Activated T-cell treated with anti-CD3 and anti-CD28 coated beads for 1 hour (primary cell): ENCODE measurements around the gene CASZ1.

Source experiments
- DNase-seq: peaks from one replicate; pipeline ENCODE4 v3.0.0-alpha.2; 2020; ENCODE audit warnings: low read depth

CASZ1 gene

GRCh38 chr1:10773851-10774614 is 22.4 kb downstream of the CASZ1 start:
- DNase-seq = no peak

- no peak for DNase-seq
Observed at GRCh38 chr1:10773376-10773775, 23.1 kb downstream of the CASZ1 start.

- DNase-seq = no peak
Observed at GRCh38 chr1:10772711-10773110, 23.7 kb downstream of the CASZ1 start.

GRCh38 chr1:10771789-10772188 is 24.7 kb downstream of the CASZ1 start:
- no peak for DNase-seq

- no peak for DNase-seq
Observed at GRCh38 chr1:10768552-10768951, 27.9 kb downstream of the CASZ1 start.

- DNase-seq = no peak
Observed at GRCh38 chr1:10767282-10767681, 29.2 kb downstream of the CASZ1 start.

GRCh38 chr1:10765734-10766478 is 30.5 kb downstream of the CASZ1 start:
- DNase-seq = no peak

- no peak for DNase-seq
Observed at GRCh38 chr1:10765304-10765703, 31.1 kb downstream of the CASZ1 start.

GRCh38 chr1:10764296-10764798 is 32.1 kb downstream of the CASZ1 start:
- no peak for DNase-seq

- no peak for DNase-seq
Observed at GRCh38 chr1:10762875-10763274, 33.6 kb downstream of the CASZ1 start.

GRCh38 chr1:10762153-10762523 is 34.3 kb downstream of the CASZ1 start:
- DNase-seq = no peak

- DNase-seq = no peak
Observed at GRCh38 chr1:10761503-10762152, 34.8 kb downstream of the CASZ1 start.

- no peak for DNase-seq
Observed at GRCh38 chr1:10760566-10761502, 35.6 kb downstream of the CASZ1 start.

- DNase-seq = no peak
Observed at GRCh38 chr1:10759413-10760200, 36.8 kb downstream of the CASZ1 start.

GRCh38 chr1:10756842-10757241 is 39.6 kb downstream of the CASZ1 start:
- DNase-seq = no peak

GRCh38 chr1:10755970-10756521 is 40.4 kb downstream of the CASZ1 start:
- DNase-seq = peak; percentile 46

GRCh38 chr1:10754568-10755329 is 41.7 kb downstream of the CASZ1 start:
- no peak for DNase-seq

- DNase-seq = no peak
Observed at GRCh38 chr1:10753299-10753698, 43.1 kb downstream of the CASZ1 start.

GRCh38 chr1:10751561-10752085 is 44.8 kb downstream of the CASZ1 start:
- DNase-seq = no peak

- no peak for DNase-seq
Observed at GRCh38 chr1:10751160-10751559, 45.3 kb downstream of the CASZ1 start.
